ENCODE measurements around the gene PTPRM.

Gene PTPRM

GRCh38 chr18:8300751-8301410 is 733.8 kb downstream of the PTPRM start:
- DNase-seq, result no peak

- DNase-seq, result no peak
Observed at GRCh38 chr18:8301427-8302172, 734.5 kb downstream of the PTPRM start.

GRCh38 chr18:8303151-8303755 is 736.1 kb downstream of the PTPRM start:
- DNase-seq, result no peak

- no peak for DNase-seq
Observed at GRCh38 chr18:8307960-8308359, 740.8 kb downstream of the PTPRM start.

- DNase-seq, result no peak
Observed at GRCh38 chr18:8313043-8313442, 745.9 kb downstream of the PTPRM start.

GRCh38 chr18:8314124-8314523 is 747.0 kb downstream of the PTPRM start:
- DNase-seq, result no peak

- DNase-seq, result no peak
Observed at GRCh38 chr18:8319798-8320489, 752.8 kb downstream of the PTPRM start.

- DNase-seq, result no peak
Observed at GRCh38 chr18:8322486-8322885, 755.4 kb downstream of the PTPRM start.

GRCh38 chr18:8324343-8325065 is 757.4 kb downstream of the PTPRM start:
- no peak for DNase-seq

- no peak for DNase-seq
Observed at GRCh38 chr18:8326763-8327394, 759.8 kb downstream of the PTPRM start.

- DNase-seq, result no peak
Observed at GRCh38 chr18:8328126-8328525, 761.0 kb downstream of the PTPRM start.

GRCh38 chr18:8329186-8329771 is 762.2 kb downstream of the PTPRM start:
- no peak for DNase-seq

GRCh38 chr18:8330575-8330974 is 763.5 kb downstream of the PTPRM start:
- no peak for DNase-seq

GRCh38 chr18:8332286-8332685 is 765.2 kb downstream of the PTPRM start:
- no peak for DNase-seq

- DNase-seq, result no peak
Observed at GRCh38 chr18:8333961-8334360, 766.8 kb downstream of the PTPRM start.

GRCh38 chr18:8337211-8337610 is 770.1 kb downstream of the PTPRM start:
- peak; percentile 87 for DNase-seq

- DNase-seq, result no peak
Observed at GRCh38 chr18:8339210-8339609, 772.1 kb downstream of the PTPRM start.

- DNase-seq, result no peak
Observed at GRCh38 chr18:8339952-8340351, 772.8 kb downstream of the PTPRM start.

GRCh38 chr18:8341481-8342230 is 774.5 kb downstream of the PTPRM start:
- peak; percentile 47 for DNase-seq

- no peak for DNase-seq
Observed at GRCh38 chr18:8348051-8348720, 781.1 kb downstream of the PTPRM start.

Data from NCI-H226 (cell line).